Muscle layer of duodenum (tissue), 2 donors: ENCODE results near the gene SHROOM2.

Experiments
- H3K27ac ChIP-seq: one replicate; pipeline ENCODE4 v1.7.0; 2013; ENCODE audit warnings: mild to moderate bottlenecking, low read length
- H3K27me3 ChIP-seq: one replicate; pipeline ENCODE4 v1.7.0; 2013; ENCODE audit warnings: low read depth, mild to moderate bottlenecking, control low read depth, low read length
- H3K36me3 ChIP-seq, 2 donors: one replicate each; pipeline ENCODE4 v1.7.0; 2013; ENCODE audit warnings: low read length in 2 of 2, control low read depth in 1 of 2, mild to moderate bottlenecking in 1 of 2; ENCODE audit not compliant: insufficient read depth in 2 of 2, control insufficient read depth in 1 of 2
- H3K4me1 ChIP-seq, 2 donors: one replicate each; pipeline ENCODE4 v1.7.0; 2013; ENCODE audit warnings: low read length in 2 of 2, mild to moderate bottlenecking in 2 of 2, control low read depth in 1 of 2, moderate library complexity in 1 of 2; ENCODE audit not compliant: insufficient read depth in 2 of 2, control insufficient read depth in 1 of 2
- H3K4me3 ChIP-seq, 2 donors: one replicate each; pipeline ENCODE4 v1.7.0; 2013; ENCODE audit warnings: low read length in 2 of 2, low read depth in 1 of 2, mild to moderate bottlenecking in 1 of 2
- H3K9me3 ChIP-seq, 2 donors: one replicate each; pipeline ENCODE4 v1.7.0; 2013; ENCODE audit warnings: low read length in 2 of 2, control low read depth in 1 of 2, mild to moderate bottlenecking in 1 of 2; ENCODE audit not compliant: control insufficient read depth in 1 of 2
- donor health status: healthy.

The SHROOM2 gene

DNA sequence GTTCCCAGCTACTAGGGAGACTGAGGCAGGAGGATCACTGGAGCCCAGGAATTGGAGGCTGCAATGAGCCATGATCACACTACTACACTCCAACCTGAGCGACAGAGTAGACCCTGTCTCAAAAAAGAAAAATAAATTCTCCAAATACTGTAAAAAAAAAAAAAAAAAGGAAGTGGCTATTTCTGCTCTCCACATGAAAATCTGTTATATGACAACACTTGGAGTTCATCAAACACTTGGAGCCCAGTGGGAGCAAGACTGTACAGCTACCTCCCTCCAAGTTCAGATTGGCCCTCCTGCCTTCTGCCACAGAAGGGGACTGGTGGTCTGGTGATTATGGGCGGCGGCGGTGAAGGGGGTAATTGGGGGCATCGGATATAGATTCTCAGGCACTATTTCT lies 172.0 kb downstream of the SHROOM2 start:
- H3K9me3 ChIP-seq: no peaks in the 10 kb centered on the region
- H3K36me3 ChIP-seq: no peaks in the 10 kb centered on the region
- no peaks in the 10 kb centered on the region for H3K27me3 ChIP-seq
- no peak overlapping the region for H3K27ac ChIP-seq
- no peak overlapping the region for H3K4me3 ChIP-seq
- no peaks in the 10 kb centered on the region for H3K4me1 ChIP-seq

DNA sequence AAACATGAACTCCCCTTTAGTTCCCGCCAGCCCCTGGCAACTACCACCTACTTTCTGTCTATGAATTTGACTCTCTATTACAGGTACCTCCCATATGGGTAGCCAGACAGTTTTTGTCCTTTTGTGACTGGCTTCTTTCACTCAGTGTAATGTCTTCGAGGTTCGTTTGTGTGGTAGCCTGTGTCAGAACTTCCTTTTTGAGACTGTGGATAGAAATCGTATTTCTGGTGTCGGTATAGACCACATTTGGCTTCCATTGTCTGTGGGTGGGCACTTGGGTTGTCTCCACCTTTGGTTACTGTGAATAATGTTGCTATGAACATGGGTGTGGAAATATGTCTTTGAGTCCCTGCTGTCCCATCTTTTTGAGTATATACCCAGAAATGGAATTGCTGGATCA lies 175.5 kb downstream of the SHROOM2 start:
- no peaks in the 10 kb centered on the region for H3K4me1 ChIP-seq
- no peaks in the 10 kb centered on the region for H3K27me3 ChIP-seq
- no peak overlapping the region for H3K27ac ChIP-seq
- no peaks in the 10 kb centered on the region for H3K36me3 ChIP-seq
- no peak overlapping the region for H3K4me3 ChIP-seq
- H3K9me3 ChIP-seq: no peaks in the 10 kb centered on the region

- Histone ChIP-seq H3K4me1 (no peaks in the 10 kb centered on the region), H3K36me3 (no peaks in the 10 kb centered on the region), H3K27ac (no peak within 1 kb of the TSS)
These were observed 180.7 kb downstream of the SHROOM2 start, which contains the start of gene CLDN34 for GRCh38 chrX:9966775-9967408. Gene CLDN34, plus strand, starts transcription at chrX:9967358. Its CDS starts 0 bp downstream, at chrX:9967358.

DNA sequence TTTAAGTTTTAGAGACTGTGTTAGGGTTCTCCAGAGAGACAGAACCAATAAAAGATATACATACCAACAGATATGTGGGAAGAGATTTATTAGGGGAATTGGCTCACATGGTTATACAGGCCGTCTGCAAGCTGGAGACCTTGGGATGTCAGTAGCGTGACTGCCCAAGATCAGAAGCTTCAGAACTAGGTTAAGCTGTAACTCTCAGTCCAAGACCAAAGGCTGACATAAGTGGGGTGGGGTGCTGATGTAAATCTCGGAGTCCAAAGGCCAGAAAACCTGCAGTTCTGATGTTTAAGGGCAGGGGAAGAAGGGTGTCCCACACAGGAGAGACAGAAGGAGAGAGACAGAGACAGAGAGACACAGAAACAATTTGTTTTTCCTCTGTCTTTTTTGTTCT lies 191.4 kb downstream of the SHROOM2 start:
- no peaks in the 10 kb centered on the region for H3K27me3 ChIP-seq
- no peaks in the 10 kb centered on the region for H3K4me1 ChIP-seq
- peaks cover 0 to 2% of the 10 kb centered on the region in 2 donors for H3K9me3 ChIP-seq
- no peak overlapping the region for H3K4me3 ChIP-seq
- H3K27ac ChIP-seq: no peak overlapping the region
- H3K36me3 ChIP-seq: no peaks in the 10 kb centered on the region

More at GRCh38 chrX:9966775-9967408, 180.7 kb downstream of the SHROOM2 start, which contains the start of gene CLDN34:
- Histone ChIP-seq H3K9me3 (no peaks in the 10 kb centered on the region), H3K27me3 (no peaks in the 10 kb centered on the region), H3K4me3 (no peak within 1 kb of the TSS)

DNA sequence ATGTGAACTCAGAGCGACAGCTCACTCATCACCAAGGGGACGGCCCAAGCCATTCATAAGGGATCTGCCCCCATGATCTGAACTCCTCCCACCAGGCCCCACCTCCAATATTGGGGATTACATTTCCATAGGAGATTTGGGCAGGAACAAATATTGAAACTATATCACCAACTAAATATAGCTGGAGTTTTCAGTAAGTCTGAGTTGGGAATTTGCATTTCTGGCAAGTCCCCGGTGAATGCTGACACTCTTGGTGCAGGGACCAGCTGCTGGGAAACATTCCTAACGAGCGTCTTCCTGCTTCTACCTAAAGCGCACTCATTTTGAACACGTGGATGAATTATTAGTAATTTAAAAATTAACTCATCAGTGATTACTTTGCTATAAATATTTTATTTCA lies 194.2 kb downstream of the SHROOM2 start:
- no peak overlapping the region for H3K27ac ChIP-seq
- no peak overlapping the region for H3K4me3 ChIP-seq
- H3K9me3 ChIP-seq: no peaks in the 10 kb centered on the region
- no peaks in the 10 kb centered on the region for H3K36me3 ChIP-seq
- H3K4me1 ChIP-seq: no peaks in the 10 kb centered on the region
- H3K27me3 ChIP-seq: no peaks in the 10 kb centered on the region

- no peaks in the 10 kb centered on the region for H3K9me3 ChIP-seq
- no peaks in the 10 kb centered on the region for H3K4me1 ChIP-seq
- no peak overlapping the region for H3K27ac ChIP-seq
These were observed 194.7 kb downstream of the SHROOM2 start for GRCh38 chrX:9980927-9981326.

DNA sequence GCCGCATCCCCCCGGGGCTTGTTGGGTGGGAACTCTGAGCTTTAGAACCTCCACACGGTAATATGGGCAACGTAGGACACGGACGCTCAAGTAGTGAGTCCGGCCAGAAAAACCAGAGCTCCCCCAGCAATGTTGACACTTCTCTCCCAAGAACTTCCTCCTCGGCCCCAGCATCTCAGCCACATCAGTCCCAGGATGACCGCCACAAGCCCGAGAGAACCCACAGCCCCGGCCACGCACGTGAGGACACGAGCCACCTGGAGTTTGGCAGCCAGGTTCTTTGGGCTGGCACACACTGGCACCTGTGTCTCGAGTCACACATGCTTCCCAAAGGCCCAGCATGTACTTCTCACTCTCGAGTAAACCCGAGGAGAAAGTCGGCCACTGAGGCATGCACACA lies 197.2 kb downstream of the SHROOM2 start:
- no peak overlapping the region for H3K27ac ChIP-seq
- no peaks in the 10 kb centered on the region for H3K36me3 ChIP-seq
- no peak overlapping the region for H3K4me3 ChIP-seq
- no peaks in the 10 kb centered on the region for H3K9me3 ChIP-seq
- no peaks in the 10 kb centered on the region for H3K27me3 ChIP-seq
- no peaks in the 10 kb centered on the region for H3K4me1 ChIP-seq

More at GRCh38 chrX:9980927-9981326, 194.7 kb downstream of the SHROOM2 start:
- Histone ChIP-seq H3K27me3 (no peaks in the 10 kb centered on the region), H3K4me3 (no peak overlapping the region), H3K36me3 (no peaks in the 10 kb centered on the region)

GRCh38 chrX:9983846-9984245 lies 197.6 kb downstream of the SHROOM2 start:
- H3K27me3 ChIP-seq: no peaks in the 10 kb centered on the region
- no peaks in the 10 kb centered on the region for H3K36me3 ChIP-seq
- H3K9me3 ChIP-seq: no peaks in the 10 kb centered on the region
- no peak overlapping the region for H3K27ac ChIP-seq
- H3K4me3 ChIP-seq: no peak overlapping the region
- H3K4me1 ChIP-seq: no peaks in the 10 kb centered on the region

DNA sequence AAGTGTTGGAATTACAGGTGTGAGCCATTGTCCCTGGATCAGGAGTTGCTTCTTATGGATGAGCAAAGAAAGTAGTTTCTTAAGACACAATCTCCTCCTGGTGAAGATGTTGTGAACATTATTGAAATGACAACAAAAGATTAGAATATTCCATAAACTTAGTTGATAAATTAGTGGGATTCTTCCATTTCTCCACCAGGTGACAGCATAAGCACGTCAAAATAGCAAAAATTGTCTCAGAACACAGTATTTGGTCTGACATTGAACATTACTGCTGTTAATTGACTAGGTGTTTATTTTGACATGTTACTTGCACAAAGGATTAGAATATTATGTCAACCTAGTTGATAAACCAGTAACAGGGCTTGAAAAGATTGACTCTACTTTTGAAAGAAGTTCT lies 202.5 kb downstream of the SHROOM2 start:
- Histone ChIP-seq H3K4me3 (no peak overlapping the region), H3K9me3 (no peaks in the 10 kb centered on the region), H3K27me3 (no peaks in the 10 kb centered on the region), H3K27ac (no peak overlapping the region), H3K4me1 (no peaks in the 10 kb centered on the region), H3K36me3 (no peaks in the 10 kb centered on the region)

DNA sequence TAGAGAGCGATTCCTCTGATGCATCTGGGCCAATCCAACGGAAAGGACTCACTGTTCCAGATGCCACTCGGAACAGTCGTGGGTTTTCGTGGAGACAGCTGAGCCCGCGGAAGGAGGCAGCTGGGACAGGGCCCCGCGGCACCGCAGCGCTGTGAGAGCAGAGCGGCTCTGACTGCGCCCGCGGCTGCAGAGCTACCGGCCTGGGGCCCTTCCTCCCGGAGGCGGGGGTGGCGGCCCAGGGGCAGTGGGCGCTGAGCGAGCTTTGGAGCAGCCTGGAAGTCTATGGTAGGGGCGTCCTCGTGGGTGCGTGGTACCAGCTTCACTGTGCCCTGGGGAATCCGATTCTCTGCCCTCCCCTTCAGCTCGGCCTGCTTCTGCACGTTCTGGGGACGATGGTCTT lies 205.8 kb downstream of the SHROOM2 start:
- no peaks in the 10 kb centered on the region for H3K4me1 ChIP-seq
- H3K36me3 ChIP-seq: no peaks in the 10 kb centered on the region
- H3K4me3 ChIP-seq: no peak overlapping the region
- no peaks in the 10 kb centered on the region for H3K9me3 ChIP-seq
- H3K27me3 ChIP-seq: no peaks in the 10 kb centered on the region
- no peak overlapping the region for H3K27ac ChIP-seq

GRCh38 chrX:9992724-9993123 lies 206.5 kb downstream of the SHROOM2 start:
- H3K27me3 ChIP-seq: no peaks in the 10 kb centered on the region
- H3K36me3 ChIP-seq: no peaks in the 10 kb centered on the region
- no peak overlapping the region for H3K27ac ChIP-seq
- no peaks in the 10 kb centered on the region for H3K4me1 ChIP-seq
- H3K4me3 ChIP-seq: no peak overlapping the region
- H3K9me3 ChIP-seq: no peaks in the 10 kb centered on the region

DNA sequence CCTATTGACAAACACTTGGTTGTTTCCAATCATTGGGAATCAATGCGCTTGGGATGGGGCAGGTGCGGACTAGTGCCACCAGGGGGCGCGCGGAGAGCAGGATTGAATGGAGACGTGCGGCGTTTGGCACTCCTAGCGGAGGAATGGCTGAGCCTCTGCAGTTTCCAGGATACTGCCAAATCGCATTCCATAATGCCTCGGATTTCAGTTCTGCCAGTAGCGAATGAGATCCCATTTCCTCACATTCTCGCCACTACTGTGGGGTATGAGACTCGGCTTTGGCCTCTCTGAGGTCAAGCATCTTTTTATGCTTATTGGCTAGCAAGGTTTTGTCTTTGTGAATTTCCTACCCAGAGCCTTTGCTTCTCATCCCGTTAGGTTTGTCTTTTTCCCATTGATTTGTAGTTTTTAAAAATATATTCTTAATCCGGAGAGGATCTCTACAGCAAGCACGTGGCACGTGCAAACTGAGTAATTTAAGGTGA lies 209.7 kb downstream of the SHROOM2 start:
- Histone ChIP-seq H3K27ac (no peak overlapping the region), H3K27me3 (no peaks in the 10 kb centered on the region), H3K4me3 (no peak overlapping the region), H3K36me3 (no peaks in the 10 kb centered on the region), H3K4me1 (no peaks in the 10 kb centered on the region), H3K9me3 (no peaks in the 10 kb centered on the region)
